ENCODE results near the gene SAMD4A.

Gene SAMD4A

DNA sequence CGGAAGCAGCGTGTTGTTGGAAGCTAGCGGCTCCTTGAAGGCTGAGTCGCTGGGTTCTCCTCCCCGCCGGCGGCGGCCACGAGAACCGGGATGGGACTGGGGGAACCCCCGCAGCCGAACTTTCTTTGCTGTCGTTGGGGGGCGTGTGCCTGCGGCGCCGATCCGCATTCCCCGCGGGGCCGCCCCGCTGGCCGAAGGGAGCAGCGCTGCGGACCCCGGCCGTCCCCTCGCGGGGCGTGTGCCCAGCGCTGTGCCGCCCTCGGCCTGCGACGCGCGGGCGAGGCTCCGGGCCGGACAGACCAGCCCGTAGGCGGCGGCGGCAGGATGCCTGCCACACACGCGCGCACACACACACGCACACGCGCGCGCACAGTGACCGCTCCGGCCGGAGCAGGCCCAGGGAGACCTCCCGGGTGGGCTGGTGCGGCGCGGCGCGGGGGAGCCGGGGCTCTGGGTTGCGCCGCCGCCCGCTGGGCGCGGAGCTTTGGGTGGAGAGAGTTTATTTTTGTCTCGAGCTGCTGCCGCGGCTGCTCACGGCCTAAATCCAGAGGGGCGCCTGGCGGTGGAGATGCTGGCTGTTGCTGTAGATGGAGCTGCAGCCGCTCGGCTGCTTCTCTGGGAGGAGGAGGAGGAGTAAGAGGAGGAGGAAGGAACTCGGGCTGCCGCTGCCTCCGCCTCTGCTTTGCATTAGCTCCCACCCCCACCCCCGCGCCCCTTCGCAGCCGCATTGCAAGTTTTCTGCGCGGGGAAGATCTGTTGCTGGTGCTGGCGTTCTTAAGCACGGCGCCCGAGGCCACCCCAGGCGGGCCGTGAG lies at the start of gene SAMD4A:
SAMD4A (plus strand) TSS at position 719 of the 814 bp plus-strand sequence. CDS start 789 bp downstream, outside the sequence.
- DNase-seq: peak in 1 of 2 experiments; percentile 17

DNA sequence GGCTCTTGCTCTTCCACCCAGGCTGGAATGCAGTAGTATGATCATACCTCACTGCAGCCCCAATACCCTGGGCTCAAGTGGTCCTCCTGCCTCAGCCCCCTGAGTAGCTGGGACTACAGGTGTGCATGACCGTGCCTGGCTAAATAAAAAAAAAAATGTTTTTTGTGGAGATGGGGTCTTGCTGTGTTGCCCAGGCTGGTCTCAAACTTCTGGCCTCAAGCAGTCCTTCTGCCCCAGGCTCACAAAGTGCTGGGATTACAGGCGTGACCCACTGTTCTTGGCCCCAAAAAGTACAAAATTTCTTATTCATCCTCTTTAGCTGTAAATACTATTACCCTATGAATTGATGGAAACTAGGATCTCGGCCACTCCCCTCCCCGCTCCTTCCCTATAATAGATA lies 42.5 kb upstream of the SAMD4A start:
- DNase-seq: no peak

GRCh38 chr14:54528973-54529372 lies 38.0 kb upstream of the SAMD4A start:
- DNase-seq: no peak

GRCh38 chr14:54529811-54530210 lies 37.1 kb upstream of the SAMD4A start:
- DNase-seq: no peak

DNA sequence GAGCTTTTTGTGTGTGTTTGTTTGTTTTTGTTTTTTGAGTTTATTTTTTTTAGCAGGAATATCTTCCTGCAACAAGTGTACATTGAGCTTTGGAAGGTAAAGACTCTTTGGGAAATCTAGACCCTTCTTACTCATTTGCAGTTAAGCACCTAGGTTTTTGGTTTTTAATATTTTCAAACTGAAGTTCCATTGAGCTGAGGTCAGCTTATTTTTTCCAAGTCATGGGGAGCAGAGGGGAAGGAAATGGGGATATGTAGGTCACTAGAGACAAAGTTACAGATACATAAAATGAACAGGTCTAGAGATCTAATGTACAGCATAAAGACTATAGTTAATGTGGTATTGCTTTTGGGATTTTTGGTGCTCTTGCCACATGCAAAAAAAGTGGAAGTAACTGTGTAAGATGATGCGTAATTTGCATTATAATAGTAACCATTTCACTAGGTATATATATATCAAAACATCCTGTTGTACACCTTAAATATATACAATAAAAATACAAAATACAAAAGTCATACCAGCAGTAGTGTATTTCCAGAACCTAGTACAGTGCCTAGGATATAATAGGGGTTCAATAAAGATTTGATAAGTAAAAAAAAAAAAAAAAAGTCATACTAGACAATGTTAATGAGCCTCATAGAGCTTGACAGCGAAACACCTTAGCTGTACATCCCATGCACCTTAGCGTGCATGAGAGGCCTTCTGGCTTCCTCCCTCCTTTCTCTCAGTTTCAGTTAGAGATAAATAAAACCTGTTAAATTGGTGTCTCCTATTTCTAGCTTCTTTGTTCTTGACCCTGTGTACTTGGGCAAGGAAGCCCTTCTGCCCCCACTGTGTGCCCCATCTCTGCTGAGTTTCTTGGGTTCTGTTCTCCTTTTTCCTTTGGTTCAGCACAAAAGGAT lies 34.6 kb upstream of the SAMD4A start:
- no peak for DNase-seq

- DNase-seq: no peak
These were observed 33.8 kb upstream of the SAMD4A start for GRCh38 chr14:54533100-54533499.

- no peak for DNase-seq
These were observed 31.8 kb upstream of the SAMD4A start for GRCh38 chr14:54535126-54535525.

DNA sequence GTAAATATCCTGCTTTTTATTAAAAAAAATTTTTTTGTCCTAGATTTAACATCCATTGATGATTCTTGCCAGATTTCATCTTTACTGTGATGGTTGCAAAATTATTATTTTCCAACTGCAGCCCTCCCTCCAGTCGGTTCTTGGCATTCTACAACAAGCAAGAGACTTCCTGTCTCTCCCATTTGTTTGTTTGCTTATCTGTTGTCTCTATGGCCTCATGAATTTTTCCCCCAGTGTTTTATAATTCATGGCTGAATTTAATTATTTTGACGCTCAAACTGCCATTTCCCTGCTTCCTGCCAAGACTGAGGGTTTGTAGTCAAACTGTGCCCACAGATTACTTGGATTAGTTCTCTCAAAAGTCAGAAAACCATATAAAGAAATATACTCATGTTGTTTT lies 31.3 kb upstream of the SAMD4A start:
- no peak for DNase-seq

- DNase-seq: no peak
These were observed 29.3 kb upstream of the SAMD4A start for GRCh38 chr14:54537651-54538050.

- DNase-seq: no peak
These were observed 28.9 kb upstream of the SAMD4A start for GRCh38 chr14:54538055-54538454.

- no peak for DNase-seq
These were observed 19.3 kb upstream of the SAMD4A start for GRCh38 chr14:54547583-54547982.

DNA sequence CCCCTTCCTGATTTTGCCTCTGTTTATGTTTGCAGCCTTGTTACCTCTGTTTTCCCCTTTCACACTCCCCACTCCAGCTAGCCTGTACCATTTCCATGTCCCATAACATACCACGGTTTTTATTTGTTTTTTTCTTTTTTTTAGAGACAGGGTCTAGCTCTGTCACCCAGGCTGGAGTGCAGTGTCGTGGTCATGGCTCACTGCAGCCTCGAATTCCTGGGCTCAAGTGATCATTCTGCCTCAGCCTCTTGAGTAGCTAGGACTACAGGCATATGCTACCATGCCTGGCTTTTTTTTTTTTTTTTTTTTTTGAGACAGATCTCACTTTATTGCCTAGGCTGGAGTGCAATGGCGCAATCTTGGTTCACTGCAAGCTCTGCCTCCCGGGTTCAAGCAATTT lies 18.4 kb upstream of the SAMD4A start:
- DNase-seq: no peak

GRCh38 chr14:54549862-54550261 lies 17.1 kb upstream of the SAMD4A start:
- DNase-seq: no peak

- no peak for DNase-seq
These were observed 16.4 kb upstream of the SAMD4A start for GRCh38 chr14:54550514-54550913.

DNA sequence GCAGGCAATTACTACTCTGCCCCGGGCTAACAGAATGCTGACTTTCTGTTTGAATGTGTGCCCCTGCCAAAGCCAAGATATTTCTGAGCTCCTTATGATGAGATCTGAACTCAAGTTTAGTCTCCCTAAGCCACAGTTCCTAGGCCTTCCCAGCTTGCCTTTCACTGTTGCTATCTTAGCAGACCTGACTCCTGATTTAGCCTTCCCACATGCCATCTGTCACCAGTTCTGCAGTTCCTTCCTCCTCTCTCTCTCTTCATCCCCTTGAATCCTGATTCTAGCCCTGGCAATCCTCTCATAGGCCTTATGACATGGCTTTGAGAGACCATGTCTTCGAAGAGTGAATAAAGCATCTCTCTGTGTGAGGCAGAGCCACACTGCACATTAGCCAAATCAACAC lies 12.5 kb upstream of the SAMD4A start:
- no peak for DNase-seq

DNA sequence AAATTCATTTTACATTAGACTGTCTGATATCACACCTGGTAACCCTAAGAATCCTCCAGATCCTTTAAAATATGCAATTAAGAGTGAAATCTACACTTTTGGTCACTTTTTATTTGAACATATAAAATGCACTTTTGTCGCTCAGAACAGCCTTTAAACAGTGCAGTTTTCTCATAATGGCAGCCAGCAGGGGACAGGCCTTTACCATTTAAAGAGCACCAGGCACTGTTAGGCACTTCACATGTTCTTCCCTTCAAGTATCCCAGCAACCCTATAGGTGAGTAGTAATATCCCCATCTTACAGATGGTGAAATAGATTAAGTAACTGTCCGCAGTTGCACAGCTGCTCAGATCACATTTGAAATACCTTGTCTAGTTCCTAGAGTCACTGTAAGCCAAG lies 11.3 kb upstream of the SAMD4A start:
- DNase-seq: no peak

- no peak for DNase-seq
These were observed 10.4 kb upstream of the SAMD4A start for GRCh38 chr14:54556535-54556934.

- no peak for DNase-seq
These were observed 4.6 kb upstream of the SAMD4A start for GRCh38 chr14:54562334-54562733.

- DNase-seq: peak in 1 of 2 experiments; percentile 46
These were observed 2.7 kb upstream of the SAMD4A start for GRCh38 chr14:54564071-54564867.

DNA sequence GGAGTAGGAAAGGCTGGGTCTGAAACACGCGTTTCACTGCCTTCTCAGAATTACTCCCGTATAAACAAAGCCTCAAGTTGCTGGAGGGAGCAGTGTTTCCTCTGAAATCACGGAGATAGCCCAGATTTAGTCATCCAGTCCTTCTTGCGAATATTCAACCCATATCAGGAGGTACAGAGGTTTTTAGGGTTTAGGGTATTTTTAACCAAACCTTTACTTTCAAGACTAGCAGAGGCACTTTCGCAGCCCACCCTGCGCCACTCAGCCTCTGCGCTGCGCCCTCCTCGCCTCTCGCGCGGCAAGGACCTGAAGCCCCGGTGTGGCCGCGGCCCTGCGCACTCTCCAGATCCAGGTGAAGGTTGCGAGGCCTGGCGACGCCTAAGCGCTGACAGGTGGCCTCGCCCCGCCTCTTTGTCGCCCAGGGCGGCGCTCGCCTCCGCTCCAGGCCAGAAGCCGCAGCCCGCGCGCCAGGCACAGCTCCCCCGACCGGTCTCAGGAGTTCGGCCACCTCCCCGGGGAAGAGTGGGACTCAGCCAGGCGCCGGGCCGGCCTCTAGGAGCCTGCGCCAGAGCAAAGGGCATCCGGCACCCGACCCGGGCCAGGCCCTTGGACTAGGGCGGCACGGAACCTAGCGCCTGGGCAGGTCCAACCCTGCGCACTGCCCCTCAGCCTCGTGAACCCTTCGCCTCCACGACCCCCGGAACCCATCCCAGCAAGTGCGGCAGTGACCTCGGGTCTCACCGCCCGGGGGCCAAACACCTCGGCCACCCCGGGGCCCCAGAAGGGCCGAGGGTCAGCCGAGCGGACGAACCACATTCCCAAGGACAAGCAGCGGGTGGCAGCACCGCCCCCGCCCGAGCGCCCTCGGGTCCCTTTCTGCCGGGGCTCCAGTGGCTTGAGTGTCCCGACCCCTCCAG lies 1.8 kb upstream of the SAMD4A start:
- DNase-seq: no peak

GRCh38 chr14:54565785-54566409 lies 1.0 kb upstream of the SAMD4A start:
- peak in 1 of 2 experiments; percentile 51 for DNase-seq
